HEK293 (cell line): ENCODE data around the gene SLIT1.
A peak's percentile ranks its signal among the peaks of the same experiment; 100 is the strongest.

ENCODE experiments used
- CTCF ChIA-PET: fragments of 350-600 bp; formaldehyde crosslinking; extraction: SDS; loops from one replicate; lab custom pipeline; 2021; ENCODE audit warnings: antibody characterized with exemption; lab: Yijun Ruan, JAX
- POLR2A ChIA-PET: fragments of 300-600 bp; formaldehyde crosslinking; extraction: SDS; loops from one replicate; lab custom pipeline; 2020; ENCODE audit warnings: antibody characterized with exemption, inconsistent platforms; lab: Yijun Ruan, JAX
- H3K27ac ChIP-seq: fragments of 200-500 bp; sonication (Bioruptor generic); 2 replicates; pipeline ENCODE4 v1.5.1; 2014; ENCODE audit warnings: low read depth, low read length, control low read depth, inconsistent platforms; ENCODE audit errors: extremely low read depth
- H3K36me3 ChIP-seq, 2 experiments: fragments of 200-500 bp in 1 of 2; sonication (Bioruptor generic) in 1 of 2; 1 replicate in 1 of 2; 2 replicates in 1 of 2; pipeline ENCODE4 v1.5.1; 2014 to 2017; ENCODE audit warnings: inconsistent platforms in 2 of 2, low read length in 2 of 2; ENCODE audit not compliant: control insufficient read depth in 2 of 2, insufficient read depth in 1 of 2
- H3K4me1 ChIP-seq: fragments of 200-500 bp; sonication (Bioruptor generic); 2 replicates; pipeline ENCODE4 v1.5.1; 2014; ENCODE audit warnings: mild to moderate bottlenecking, low read length, inconsistent platforms; ENCODE audit not compliant: control insufficient read depth, insufficient read depth
- H3K4me3 ChIP-seq: 2 replicates; pipeline ENCODE4 v1.5.1; 2011; ENCODE audit warnings: low read depth, mild to moderate bottlenecking, control low read depth, low read length, moderate library complexity
- H3K9me3 ChIP-seq: fragments of 200-500 bp; sonication (Bioruptor generic); 2 replicates; pipeline ENCODE4 v1.5.1; 2014; ENCODE audit warnings: low read depth, low read length, inconsistent platforms; ENCODE audit not compliant: control insufficient read depth, insufficient read depth
- GLI2 ChIP-seq: fragments of 450-650 bp; formaldehyde crosslinking; IDR thresholded peaks from 2 replicates; pipeline ENCODE4; 2017; ENCODE audit warnings: missing biosample characterization, missing genetic modification characterization, low read depth, borderline replicate concordance
- HOXA7 ChIP-seq: sonication (generic); formaldehyde crosslinking; IDR thresholded peaks from 2 replicates; pipeline ENCODE4 v1.8.1; 2022; ENCODE audit warnings: missing genetic modification reagents, borderline replicate concordance
- ZBTB20 ChIP-seq: fragments of 450-650 bp; formaldehyde crosslinking; IDR thresholded peaks from 2 replicates; pipeline ENCODE4 v1.5.1; 2016; ENCODE audit warnings: missing biosample characterization, missing genetic modification characterization
- ZNF121 ChIP-seq: fragments of 450-650 bp; formaldehyde crosslinking; IDR thresholded peaks from 2 replicates; pipeline ENCODE4 v1.5.1; 2016; ENCODE audit warnings: missing biosample characterization, missing genetic modification characterization
- ZNF19 ChIP-seq: fragments of 450-650 bp; formaldehyde crosslinking; IDR thresholded peaks from 2 replicates; pipeline ENCODE4; 2016; ENCODE audit warnings: missing biosample characterization, missing genetic modification characterization, low read depth
- ZNF292 ChIP-seq: fragments of 450-650 bp; formaldehyde crosslinking; IDR thresholded peaks from 2 replicates; pipeline ENCODE4 v1.5.1; 2016; ENCODE audit warnings: low read depth, missing biosample characterization, missing genetic modification characterization, borderline replicate concordance
- ZNF514 ChIP-seq: fragments of 450-650 bp; formaldehyde crosslinking; IDR thresholded peaks from 2 replicates; pipeline ENCODE4 v1.5.1; 2016; ENCODE audit warnings: missing biosample characterization, missing genetic modification characterization
- ZNF521 ChIP-seq: fragments of 450-650 bp; formaldehyde crosslinking; IDR thresholded peaks from 2 replicates; pipeline ENCODE4 v1.5.1; 2017; ENCODE audit warnings: missing biosample characterization, mild to moderate bottlenecking, missing genetic modification characterization
- TF ChIP-seq, protein P1 (sequence below): fragments of 450-650 bp; formaldehyde crosslinking; IDR thresholded peaks from 2 replicates; pipeline ENCODE4 v1.5.1; 2016; ENCODE audit warnings: missing biosample characterization, missing genetic modification characterization
- TF ChIP-seq, protein P2 (sequence below): fragments of 450-650 bp; formaldehyde crosslinking; IDR thresholded peaks from 2 replicates; pipeline ENCODE4 v1.5.1; 2017; ENCODE audit warnings: missing biosample characterization, mild to moderate bottlenecking, missing genetic modification characterization, moderate library complexity
- TF ChIP-seq, protein P3 (sequence below): fragments of 450-650 bp; formaldehyde crosslinking; IDR thresholded peaks from 2 replicates; pipeline ENCODE4 v1.5.1; 2017; ENCODE audit warnings: missing biosample characterization, missing genetic modification characterization

Gene SLIT1

DNA sequence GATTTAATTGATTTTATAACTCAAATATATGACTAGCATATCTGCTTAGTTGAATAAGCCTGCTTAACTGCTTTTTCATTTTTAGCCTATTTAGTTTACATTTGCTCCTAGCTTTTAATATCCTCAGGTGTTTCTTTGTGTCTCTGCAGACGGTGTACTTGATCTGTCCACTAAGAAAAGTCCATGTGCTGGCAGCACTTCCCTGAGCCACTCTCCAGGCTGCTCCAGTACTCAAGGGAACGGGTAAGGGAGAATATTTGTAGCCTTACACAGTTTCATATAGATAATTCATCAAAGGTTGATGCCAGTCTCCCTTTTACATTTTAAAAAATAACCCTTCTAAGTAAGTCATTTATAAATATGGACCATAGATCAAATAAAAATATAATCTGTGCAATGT, 233.8 kb downstream of the SLIT1 start:
- POLR2A ChIA-PET: no interaction called here
- H3K4me3 ChIP-seq: no peak overlapping the region
- CTCF ChIA-PET: no interaction called here
- H3K36me3 ChIP-seq: peaks cover 0 to 16% of the 10 kb centered on the region in 2 experiments
- H3K9me3 ChIP-seq: no peaks in the 10 kb centered on the region
- no peak overlapping the region for H3K27ac ChIP-seq
- H3K4me1 ChIP-seq: peaks cover 12% of the 10 kb centered on the region
- TF ChIP-seq HOXA7 (CRISPR knock-in tag) (no peak), ZNF521 (tag by site-specific recombination) (no peak), ZNF292 (tag by site-specific recombination) (no peak), ZNF19 (tag by site-specific recombination) (no peak), ZNF514 (tag by site-specific recombination) (no peak), ZNF121 (tag by site-specific recombination) (no peak), GLI2 (tag by site-specific recombination) (no peak), ZBTB20 (tag by site-specific recombination) (no peak)
- TF ChIP-seq, protein P1, sequence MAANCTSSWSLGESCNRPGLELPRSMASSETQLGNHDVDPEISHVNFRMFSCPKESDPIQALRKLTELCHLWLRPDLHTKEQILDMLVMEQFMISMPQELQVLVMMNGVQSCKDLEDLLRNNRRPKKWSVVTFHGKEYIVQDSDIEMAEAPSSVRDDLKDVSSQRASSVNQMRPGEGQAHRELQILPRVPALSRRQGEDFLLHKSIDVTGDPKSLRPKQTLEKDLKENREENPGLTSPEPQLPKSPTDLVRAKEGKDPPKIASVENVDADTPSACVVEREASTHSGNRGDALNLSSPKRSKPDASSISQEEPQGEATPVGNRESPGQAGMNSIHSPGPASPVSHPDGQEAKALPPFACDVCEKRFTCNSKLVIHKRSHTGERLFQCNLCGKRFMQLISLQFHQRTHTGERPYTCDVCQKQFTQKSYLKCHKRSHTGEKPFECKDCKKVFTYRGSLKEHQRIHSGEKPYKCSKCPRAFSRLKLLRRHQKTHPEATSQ (tag by site-specific recombination): no peak

DNA sequence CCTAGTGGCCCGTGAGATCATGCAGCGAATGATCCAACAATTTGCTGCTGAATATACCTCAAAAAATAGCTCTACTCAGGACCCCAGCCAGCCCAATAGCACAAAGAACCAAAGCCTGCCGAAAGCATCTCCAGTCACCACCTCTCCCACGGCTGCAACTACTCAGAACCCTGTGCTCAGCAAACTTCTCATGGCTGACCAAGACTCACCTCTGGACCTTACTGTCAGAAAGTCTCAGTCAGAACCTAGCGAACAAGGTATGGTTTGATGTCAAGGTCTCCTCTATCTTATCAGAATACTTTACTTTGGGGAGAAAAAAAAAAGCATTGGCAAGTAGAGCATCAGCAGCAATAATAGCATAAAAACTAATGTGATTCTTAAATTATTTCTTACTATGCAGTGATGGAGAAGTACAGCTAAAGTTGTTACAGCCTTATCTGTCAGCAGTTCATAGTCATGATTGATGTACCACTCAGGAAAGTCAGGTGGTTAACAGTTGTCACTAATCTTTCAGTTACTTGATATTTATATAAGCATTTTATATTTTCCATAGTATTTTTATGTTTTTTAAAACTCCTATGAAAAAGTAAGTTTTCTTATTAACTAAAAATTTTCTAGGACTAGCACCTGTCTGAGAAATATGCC, 236.6 kb downstream of the SLIT1 start:
- TF ChIP-seq, protein P2, sequence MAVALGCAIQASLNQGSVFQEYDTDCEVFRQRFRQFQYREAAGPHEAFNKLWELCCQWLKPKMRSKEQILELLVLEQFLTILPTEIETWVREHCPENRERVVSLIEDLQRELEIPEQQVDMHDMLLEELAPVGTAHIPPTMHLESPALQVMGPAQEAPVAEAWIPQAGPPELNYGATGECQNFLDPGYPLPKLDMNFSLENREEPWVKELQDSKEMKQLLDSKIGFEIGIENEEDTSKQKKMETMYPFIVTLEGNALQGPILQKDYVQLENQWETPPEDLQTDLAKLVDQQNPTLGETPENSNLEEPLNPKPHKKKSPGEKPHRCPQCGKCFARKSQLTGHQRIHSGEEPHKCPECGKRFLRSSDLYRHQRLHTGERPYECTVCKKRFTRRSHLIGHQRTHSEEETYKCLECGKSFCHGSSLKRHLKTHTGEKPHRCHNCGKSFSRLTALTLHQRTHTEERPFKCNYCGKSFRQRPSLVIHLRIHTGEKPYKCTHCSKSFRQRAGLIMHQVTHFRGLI (tag by site-specific recombination): no peak
- TF ChIP-seq, protein P3, sequence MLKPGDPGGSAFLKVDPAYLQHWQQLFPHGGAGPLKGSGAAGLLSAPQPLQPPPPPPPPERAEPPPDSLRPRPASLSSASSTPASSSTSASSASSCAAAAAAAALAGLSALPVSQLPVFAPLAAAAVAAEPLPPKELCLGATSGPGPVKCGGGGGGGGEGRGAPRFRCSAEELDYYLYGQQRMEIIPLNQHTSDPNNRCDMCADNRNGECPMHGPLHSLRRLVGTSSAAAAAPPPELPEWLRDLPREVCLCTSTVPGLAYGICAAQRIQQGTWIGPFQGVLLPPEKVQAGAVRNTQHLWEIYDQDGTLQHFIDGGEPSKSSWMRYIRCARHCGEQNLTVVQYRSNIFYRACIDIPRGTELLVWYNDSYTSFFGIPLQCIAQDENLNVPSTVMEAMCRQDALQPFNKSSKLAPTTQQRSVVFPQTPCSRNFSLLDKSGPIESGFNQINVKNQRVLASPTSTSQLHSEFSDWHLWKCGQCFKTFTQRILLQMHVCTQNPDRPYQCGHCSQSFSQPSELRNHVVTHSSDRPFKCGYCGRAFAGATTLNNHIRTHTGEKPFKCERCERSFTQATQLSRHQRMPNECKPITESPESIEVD: 0 out of 2 replicates have a peak, but pooled peaks have one; percentile 43
- TF ChIP-seq ZBTB20 (tag by site-specific recombination): 0 out of 2 replicates have a peak, but pooled peaks have one; percentile 16
- ChIA-PET CTCF (interaction anchor here (0.6 to 1.0 kb wide), 5 partner anchors 8 to 582 kb away, joined by 3 to 7 read pairs (median 4); no protein-coding TSS in a partner anchor), POLR2A (no interaction called here)
- peaks cover 0 to 3% of the 10 kb centered on the region in 2 experiments; a peak in 2 of 3 replicates for H3K36me3 ChIP-seq
- H3K9me3 ChIP-seq: no peaks in the 10 kb centered on the region
- peaks cover 10% of the 10 kb centered on the region for H3K4me1 ChIP-seq
- H3K27ac ChIP-seq: no peak overlapping the region
- no peak overlapping the region for H3K4me3 ChIP-seq
